Stimulated activated CD8-positive, alpha-beta memory T cell treated with anti-CD3 and anti-CD28 coated beads, Interleukin-4, amount 100 ng/mL, for 24 hours (primary cell): ENCODE measurements around the gene IL1R1.

Source experiments
- DNase-seq: peaks from one replicate; pipeline ENCODE4 v3.0.0-alpha.2; 2020; ENCODE audit warnings: low read depth

Gene IL1R1

GRCh38 chr2:102204638-102205037, 62.1 kb downstream of the IL1R1 start:
- DNase-seq, result no peak

DNA sequence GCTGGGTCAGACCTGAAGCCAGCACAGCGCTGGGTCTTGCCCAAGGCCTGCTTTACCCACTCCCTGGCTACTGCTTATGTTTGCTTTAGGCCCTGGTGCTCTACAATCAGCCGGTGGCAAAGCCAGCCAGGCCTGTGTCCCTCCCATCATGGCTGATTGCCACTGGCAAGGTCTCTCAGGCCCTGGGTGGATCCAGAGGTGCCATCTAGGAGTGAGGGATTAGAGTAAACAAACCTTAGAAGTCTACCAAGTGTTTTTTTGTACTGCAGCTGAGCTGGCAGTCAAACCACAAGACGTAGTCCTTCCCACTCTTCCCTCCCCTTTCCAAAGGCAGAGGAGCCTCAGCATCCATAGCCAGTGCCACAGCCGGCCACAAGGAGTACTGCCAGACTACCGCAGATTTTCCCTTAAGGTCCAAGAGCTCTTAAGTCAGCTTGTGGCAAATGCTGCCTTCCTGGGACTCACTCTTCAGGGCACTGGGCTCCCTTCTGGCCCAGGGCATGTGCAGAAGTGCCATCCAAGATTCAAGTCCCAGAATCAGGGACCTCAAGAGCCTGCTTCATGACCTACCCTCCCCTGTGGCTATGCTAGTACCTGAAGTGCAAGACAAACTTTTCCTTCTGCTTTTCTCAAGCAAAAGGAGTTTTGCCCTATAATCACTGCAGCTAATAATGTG, 64.3 kb downstream of the IL1R1 start:
- DNase-seq, result no peak

DNA sequence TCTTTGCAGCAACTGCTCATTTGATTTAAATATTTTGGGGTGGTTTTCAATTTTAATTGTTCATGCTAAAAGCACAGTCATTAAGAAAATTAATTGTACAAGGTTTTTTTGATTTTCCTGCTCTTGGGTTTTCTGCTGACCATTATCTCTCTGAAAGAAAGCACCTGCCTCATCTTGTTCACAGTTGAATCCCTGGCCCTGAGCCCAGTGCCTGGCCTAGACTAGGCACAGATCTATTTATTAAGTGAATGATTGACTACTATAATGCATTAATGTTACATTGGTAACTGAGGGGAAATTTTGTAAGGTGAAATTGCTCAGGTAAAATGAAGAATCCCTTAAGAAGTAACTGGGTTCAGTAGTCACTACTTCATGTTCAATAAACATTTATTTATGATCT, 66.2 kb downstream of the IL1R1 start:
- no peak for DNase-seq

GRCh38 chr2:102209474-102209873, 66.9 kb downstream of the IL1R1 start:
- DNase-seq, result no peak

DNA sequence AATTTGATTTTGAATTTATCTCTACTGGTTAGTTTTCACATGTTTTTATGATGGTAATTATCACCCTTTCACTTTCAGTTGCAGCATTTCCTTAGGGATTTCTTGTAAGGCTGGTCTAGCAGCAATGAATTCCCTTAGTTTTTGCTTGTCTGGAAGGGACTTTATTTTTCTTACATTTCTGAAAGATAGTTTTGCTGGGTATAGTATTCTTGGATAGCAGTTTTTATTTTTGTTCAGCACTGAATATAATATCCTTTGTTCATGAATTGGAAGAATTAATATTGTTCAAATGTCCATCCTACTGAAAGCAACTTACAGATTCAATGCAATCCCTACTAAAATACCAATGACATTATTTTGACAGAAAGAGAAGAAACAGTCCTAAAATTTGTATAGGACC, 74.5 kb downstream of the IL1R1 start:
- DNase-seq, result no peak

- DNase-seq, result no peak
Measured at GRCh38 chr2:102224824-102225739, 82.5 kb downstream of the IL1R1 start.

DNA sequence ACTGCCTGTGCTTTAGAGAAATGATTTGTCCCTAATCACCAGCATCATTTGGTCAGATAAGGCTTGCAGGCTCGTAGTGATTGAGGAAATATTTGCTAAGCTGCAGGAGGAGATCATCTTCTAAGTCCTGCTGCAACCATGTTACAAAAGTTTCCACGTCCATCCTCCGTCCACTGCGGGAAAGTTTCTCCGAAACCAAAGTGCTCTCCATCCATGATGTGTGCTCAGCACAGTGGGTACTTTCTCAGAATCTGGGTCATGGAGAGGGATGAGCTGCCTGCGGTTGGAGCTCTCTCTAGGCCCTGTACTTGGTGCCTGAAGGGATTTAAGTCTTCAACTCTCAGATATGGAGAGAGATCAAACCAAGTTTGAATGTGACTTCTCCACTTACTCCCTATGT, 83.6 kb downstream of the IL1R1 start:
- DNase-seq, result no peak

DNA sequence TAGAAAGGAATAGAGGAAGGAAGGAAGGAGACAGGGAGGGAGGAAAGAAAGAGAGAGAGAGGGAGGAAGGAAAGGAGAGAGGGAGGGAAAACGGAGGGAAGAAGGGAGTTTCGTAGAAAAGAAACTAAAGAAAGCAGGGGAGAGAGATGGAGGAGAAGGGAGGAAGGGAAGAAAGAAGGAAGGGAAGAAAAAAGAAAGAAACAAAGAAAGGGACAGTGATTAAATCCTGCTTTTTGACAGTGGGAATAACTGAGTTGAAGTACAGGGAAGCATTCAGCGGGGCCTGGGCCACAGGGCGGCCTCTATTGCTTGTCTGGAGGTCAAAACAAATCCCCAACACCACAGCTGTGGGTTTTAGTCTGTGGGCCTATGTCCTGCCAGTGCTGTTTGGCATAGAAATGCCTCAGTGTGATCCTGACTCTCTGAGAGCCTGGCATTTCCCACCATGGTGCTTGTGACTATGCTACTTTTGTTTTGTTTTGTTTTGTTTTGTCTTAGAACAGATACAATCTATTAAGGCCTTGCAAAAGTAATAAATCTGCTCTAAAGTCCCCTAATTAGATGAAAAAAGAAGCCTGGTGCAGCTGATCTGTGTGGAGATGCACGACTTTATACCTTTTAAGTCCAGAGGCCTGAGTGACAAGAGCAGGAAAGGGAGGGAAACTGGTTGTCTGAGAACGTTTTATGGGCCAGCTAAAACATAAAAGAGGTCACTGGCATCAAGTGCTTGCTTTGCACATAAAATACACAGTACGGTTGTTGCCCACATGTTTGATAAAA, 84.3 kb downstream of the IL1R1 start:
- no peak for DNase-seq

DNA sequence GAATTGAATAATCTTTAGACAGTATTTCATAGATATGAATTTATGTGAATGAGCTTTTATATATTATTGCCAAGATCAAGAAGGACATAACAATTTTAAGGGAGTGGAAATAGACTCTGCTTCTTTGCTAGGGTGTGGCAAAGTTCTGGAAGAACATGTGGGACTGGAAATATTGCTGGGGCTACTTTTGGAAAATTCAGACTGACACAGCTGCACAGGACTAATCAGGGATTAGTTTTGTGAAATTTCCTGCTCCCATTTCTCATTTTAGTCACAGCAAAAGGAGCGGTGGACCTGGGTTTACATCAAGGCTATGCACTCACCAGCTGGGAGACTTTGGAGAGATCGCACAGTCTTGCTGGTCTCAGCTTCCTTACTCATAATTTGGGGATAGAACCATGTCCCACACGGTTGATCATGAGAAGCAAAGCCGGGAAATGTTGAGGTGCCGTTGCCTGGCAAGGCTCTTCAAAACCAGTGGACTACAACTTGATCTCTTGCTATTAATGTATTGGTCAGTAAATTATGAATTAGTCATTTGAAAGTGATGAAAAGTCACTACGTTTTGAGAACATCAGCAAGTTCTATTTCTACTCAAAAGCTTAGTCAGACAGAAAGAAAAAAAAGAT, 86.7 kb downstream of the IL1R1 start:
- DNase-seq, result no peak
